NCI-H128 (cell line): Measurements from ENCODE around the gene ACKR1.

Experiments used
- DNase-seq: peaks from one replicate; lab custom pipeline; 2025; ENCODE audit not compliant: unreplicated experiment; lab: John Stamatoyannopoulos, UW

Gene ACKR1, protein sequence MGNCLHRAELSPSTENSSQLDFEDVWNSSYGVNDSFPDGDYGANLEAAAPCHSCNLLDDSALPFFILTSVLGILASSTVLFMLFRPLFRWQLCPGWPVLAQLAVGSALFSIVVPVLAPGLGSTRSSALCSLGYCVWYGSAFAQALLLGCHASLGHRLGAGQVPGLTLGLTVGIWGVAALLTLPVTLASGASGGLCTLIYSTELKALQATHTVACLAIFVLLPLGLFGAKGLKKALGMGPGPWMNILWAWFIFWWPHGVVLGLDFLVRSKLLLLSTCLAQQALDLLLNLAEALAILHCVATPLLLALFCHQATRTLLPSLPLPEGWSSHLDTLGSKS

DNA sequence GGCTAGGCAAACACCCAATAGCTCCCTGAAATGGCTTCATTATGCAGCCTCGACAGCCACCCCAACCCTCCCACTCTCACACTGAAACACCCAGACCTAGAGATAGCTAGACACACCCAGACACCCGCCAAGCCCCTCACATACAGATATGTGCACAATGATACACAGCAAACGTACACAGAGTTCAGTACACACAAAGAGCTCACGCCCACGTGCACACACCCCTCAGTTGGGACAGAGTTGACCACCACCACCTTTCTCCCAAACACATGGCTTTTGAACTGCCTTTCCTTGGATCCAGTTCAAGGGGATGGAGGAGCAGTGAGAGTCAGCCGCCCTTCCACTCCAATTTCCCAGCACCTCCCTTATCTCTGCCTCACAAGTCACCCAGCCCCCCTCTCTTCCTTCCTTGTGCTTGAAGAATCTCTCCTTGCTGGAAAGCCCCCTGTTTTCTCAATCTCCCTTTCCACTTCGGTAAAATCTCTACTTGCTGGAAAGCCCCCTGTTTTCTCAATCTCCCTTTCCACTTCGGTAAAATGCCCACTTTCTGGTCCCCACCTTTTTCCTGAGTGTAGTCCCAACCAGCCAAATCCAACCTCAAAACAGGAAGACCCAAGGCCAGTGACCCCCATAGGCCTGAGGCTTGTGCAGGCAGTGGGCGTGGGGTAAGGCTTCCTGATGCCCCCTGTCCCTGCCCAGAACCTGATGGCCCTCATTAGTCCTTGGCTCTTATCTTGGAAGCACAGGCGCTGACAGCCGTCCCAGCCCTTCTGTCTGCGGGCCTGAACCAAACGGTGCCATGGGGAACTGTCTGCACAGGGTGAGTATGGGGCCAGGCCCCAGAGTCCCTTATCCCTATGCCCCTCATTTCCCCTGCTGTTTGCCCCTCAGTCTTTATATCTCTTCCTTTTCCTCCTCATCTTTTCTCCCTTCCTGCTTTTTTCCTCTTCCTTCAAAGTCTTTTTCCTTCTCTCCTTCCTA, at the start of gene ACKR1:
Gene ACKR1, plus strand, starts transcription at position 715 of the 981 bp plus-strand sequence. Its CDS starts 85 bp downstream, at position 800.
- DNase-seq = no peak

DNA sequence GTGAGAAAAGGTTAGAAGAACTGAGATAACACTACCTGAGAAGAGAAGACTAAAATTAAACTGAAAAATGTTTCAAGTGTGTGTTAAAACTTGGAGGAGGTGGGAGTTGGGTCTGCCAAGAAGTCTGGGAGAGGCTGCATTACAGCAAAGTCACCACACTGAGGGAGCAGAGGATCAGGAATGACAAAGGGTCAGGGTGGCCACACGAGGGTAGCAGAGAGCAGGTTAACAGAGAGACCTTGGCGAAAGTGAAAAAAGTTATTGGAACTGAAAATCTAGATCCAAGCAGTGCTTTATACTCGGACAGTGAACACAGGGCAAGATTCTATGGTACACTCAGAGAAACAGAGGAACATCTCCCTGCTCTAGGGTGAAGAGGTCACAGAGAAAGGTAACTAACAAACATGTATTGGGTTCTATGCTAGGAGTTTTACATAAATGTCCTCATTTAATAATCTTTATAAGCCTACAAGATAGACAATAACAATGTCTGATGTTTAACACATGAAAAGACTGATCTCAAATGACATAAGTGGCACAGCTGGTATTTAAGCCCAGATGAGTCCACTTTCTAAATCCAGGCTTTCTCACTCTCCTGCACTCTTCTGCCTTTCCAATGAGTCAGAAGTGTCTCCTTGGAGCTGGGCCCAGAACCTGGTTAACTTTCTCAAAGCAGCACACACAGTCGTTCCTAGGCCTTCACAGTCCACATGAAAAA, 43.5 kb upstream of the ACKR1 start:
- DNase-seq = no peak

DNA sequence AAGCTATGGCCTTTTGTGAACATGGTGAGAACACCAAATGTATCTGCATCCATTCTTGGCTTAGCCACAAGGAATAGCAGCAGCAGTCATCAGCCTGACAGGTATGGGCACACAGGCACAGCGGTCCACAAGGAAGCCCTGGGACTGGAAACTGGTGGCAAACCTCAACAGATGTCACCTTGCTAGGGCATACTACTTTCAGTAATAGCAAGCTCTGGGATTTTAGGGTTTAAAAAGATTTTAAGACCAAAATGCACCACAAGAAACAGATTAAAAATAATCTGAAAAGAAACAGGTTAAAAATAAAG, 43.0 kb upstream of the ACKR1 start:
- no peak for DNase-seq

DNA sequence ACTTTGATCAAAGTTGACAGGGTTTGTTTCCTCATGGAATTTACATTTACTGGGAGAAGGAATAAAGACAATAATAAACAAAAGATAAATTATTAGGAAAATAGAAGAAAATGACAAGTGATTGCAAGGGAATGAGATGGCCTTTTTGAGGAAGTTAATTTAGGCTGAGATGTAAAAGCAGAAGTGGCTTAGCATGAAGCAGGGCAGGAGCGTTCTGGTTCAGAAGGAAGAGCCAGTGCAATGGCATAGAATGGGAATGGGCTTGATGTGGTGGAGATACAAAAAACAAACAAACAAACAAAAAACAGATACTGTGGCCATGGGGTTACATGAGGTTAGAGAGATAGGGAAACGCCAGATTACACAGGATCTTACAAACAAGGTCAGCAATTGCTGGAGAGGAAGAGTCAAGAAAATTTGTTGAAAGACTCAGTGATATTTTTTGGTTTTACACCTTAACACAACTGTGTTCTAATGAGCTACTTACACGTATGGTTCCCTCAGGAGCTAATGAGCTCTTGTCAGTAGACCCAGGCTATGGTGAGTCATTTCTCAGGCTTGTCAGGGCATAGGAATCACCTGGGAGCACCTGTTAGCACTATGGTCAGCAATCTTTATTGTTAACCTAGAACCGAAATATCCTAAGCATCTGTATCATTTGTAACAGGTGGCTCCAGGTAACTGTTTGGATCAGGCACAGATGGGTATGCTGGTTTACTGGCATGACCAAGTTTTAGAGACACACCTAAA, 42.0 kb upstream of the ACKR1 start:
- no peak for DNase-seq

DNA sequence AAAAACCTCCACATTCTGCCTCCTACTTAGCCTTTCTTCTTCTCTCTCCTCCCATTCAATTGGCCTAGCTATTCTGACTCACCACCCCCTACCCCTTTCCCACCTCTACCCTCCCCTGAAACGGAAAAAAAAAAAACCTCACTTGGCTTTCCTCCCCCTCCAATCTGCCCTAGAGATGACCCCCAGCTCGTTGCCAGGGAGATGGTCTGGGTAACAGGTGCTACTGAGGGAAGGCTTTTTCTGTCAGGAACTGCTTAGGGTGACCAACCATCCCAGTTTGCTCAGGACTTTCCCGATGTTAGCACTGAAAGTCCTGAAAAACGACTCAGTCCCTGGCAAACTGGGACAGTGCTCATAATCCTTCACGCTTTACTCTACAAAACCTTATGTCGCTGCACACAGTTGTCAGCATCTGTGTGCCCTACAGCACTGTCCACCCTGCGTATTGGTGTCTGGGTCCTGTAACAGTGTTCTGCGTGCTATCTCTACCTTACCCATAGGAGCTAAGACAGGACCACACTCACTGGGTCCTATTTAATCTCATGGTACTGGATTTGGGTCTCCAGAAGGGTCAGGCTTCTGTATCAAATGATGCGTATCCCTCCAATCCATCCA, 41.0 kb upstream of the ACKR1 start:
- DNase-seq = no peak

DNA sequence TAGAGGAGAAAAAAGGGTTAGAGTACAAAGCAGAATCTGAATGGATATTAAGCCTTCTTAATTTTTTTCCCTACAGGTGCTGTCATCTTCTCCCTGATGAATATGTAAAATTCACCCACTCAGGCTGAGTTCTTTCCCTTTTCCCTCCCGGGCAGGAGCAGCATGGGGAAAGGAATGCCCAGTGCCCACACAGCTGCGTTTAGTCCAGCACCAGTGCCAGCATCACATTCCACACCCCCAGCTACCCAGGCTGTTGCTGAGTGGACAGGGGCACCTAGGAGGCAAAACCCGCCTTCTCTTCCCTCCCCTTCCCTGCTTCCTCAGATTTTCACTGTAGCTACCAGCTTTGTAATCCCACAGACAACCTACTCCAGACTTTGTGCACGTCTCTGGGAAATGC, 36.6 kb upstream of the ACKR1 start:
- no peak for DNase-seq

DNA sequence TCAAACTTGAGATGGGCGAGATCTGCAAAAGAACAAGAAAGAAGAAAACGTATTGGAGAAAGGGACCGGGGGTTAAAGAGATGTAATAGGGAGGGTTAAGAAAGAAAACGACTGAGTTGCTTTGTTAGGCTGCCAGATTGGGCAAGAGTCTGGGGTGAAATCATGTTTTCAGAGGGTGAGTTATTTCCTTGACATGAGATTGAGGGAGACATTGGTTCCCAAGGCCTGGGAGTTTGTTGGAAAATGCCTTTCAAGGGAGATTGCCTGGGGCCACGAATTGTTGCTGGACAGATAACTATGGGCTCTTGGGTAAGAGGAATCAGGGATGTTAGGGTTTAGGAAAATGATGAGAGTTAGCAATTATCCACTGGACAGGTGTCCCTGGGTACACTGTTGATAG, 34.0 kb upstream of the ACKR1 start:
- DNase-seq = no peak

DNA sequence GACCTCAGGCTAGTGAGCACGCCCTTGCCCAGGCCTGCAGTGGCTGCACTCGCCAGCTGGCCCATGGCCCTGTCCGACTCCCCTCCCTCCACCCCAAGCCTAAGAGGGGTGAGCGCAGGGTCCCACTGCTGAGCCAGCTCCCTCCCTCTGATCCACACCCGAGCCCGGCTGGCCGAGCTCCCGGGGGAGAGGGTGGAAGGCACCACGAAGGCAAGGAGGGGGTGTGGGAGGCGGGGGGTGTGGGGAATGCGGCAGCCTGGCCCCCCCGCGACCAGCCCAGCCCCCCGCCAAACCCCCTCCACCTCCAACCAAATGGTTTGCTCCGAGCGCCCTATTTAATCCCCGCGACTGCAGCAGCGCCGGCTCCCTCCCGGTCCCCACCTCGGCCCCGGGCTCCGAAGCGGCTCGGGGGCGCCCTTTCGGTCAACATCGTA, 33.4 kb upstream of the ACKR1 start, which contains the start of gene CADM3:
Gene CADM3, plus strand, starts transcription at position 362 of the 434 bp plus-strand sequence. CDS start 151 bp downstream, outside the sequence.
- DNase-seq = no peak

DNA sequence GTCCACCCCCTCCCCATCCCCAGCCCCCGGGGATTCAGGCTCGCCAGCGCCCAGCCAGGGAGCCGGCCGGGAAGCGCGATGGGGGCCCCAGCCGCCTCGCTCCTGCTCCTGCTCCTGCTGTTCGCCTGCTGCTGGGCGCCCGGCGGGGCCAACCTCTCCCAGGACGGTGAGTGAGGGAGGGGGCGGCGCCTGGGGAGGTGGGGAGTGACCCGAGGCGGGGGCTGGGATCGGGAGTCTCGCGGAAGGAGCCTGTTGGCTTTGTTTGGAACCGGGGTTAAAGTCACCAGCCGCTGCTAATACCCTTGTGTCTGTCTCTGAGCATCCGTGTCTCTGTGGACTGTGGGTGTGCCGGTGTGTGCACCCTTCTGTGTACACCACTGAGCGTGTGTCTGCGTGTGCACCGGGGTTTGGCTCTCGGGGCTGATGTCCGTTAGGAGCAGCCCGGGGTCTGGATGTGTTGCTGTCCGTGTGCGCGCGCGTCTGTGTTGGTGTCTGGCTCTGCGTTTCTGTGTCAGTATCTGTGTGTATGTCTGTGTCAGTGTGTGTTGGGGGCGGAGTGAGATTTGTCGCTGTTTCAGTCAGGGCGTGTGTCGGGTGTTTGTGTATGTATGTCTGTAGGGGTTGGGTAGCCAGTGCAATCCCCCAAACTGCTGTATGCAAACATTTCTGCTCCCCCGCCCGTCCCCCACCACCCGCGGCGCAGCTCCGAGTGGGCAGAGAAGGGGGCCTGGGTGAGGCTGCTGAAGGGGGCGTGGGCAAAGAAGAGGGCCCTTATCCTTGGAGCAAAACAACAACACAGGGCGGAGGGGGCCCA, 32.8 kb upstream of the ACKR1 start:
- DNase-seq = no peak

DNA sequence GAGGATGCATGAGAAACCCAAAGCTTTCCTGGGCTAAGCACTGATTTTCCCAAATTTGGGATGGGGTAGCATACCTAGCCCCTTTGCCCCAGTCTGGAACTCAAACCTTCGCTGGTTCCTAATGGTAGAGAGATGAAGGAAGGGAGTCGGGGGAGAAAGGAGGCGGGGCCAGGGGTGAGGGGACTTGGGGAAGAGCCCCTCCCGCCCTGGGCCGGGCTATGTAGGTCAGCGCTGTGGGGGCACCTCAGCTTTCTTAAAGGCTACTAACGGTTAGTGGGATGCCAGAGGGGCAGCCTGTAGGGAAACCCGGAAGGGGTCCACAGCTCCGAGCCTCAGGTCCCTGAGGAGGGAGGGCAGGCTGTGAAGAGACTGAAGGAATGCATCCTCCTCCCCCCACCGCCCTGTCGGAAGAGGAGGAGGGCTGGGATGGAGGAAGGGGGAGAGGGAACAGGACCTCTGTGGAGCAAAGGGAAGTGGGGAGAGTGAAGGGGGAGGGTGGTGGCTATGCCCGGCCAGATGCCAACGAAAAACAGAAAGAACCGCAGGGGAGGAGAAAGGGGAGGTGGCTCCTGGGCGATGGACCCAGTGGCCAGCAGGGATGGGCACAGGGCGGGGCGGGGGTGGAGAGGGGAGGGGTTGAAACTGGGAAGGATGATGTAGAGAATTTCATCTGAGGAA, 31.9 kb upstream of the ACKR1 start:
- no peak for DNase-seq

DNA sequence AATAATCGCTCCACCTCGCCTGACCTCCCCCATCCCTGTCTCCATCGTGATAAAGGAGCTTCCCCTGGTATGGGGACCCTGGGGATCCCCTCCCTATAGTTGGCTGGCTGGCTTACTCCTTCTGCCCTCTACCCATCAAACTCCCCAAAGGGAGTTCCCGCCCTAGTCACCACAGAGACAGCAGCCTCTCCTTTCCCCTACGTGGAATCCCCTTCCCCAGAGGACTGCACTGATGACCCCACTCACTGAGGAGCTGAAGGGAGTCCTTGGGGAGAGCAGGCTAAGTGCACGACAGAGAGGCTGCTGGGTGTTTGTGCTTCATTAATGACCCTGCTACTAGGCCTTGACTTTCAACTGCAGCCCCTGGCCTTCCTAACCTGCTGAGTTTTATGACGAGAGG, 31.4 kb upstream of the ACKR1 start:
- no peak for DNase-seq

DNA sequence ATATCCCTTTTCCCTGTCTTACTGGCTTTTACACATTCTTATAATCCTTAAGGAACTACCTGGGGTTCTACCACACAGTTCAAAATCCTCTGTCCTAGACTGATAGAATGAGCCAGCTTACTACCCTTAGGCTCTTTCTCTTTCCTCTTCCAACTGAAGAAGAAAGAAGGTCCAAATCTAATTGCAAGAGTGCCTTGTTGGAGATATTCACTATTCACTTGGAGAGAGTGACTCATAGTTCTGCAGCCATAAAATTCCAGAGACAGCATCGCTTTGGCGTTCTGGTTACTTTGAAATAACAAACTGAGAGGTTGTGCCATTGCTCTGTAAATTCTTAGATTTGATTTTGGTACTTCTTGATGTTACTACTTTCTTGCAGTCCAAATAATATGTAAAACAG, 29.1 kb upstream of the ACKR1 start:
- no peak for DNase-seq

DNA sequence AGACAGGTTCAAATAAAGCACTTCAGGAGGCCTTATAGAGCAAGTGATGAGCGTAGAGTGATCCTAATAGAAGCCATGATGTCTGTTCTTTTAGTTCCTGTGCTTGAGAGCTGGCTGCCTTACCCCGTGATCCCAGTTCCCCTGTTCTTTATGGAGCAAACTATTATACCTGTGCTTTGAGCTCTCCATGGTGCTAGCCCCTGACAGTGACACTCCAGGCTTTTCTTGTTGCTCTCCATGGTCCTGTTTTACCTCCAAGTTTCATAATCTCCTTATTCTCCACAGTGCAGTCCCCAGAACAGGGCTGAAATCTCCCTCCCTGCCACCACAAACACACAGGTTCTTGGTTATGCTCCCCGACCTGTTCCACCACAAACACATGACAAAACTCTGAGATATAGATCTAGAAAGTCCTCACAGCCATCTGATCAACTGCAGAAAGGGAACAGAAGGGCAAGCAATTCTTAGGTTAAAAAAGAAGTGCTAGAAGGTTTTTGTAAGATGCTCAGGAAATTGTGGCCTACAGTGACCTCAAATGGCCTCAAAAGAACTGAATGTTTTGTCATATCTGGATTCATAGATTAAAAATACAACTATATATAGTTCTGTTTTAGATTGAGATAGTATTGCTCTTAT, 27.3 kb upstream of the ACKR1 start:
- DNase-seq = no peak

DNA sequence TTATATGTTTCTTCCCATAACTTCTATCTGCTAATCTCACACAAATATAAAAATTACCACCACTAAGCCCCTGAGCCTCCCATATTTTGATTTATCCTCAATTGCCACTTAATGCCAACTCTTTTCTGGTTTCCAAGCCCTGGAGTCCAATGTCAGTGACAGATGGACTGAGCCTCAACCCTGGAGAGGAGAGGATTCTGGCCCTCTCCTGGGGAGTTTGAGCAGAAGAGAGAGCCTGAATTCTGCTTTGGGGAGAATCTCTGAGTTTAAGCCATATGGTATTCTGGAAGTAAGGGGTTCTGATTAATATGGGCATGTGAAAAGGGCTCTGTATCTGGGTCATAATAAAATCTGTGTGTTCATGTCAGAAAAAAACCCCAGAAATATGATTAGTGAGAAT, 24.8 kb upstream of the ACKR1 start:
- no peak for DNase-seq

DNA sequence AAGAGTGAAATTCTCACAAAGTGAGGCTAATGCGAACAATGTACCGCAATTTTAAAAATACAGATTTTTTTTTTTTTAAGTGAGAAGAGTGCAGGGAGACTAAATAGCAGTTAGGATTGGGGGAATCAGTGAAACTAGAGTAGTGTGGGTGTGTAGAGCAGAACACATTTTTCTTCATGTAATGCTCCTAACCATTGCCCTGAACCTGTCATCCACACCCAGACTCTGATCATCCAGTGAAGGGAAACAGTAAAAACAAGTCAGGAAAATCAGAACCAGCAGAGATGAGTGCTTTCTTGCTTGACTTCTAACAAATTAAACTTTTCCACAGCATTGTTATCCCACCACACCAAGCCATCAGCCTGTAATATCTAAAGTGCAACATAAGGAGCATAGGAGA, 24.2 kb upstream of the ACKR1 start:
- DNase-seq = no peak

DNA sequence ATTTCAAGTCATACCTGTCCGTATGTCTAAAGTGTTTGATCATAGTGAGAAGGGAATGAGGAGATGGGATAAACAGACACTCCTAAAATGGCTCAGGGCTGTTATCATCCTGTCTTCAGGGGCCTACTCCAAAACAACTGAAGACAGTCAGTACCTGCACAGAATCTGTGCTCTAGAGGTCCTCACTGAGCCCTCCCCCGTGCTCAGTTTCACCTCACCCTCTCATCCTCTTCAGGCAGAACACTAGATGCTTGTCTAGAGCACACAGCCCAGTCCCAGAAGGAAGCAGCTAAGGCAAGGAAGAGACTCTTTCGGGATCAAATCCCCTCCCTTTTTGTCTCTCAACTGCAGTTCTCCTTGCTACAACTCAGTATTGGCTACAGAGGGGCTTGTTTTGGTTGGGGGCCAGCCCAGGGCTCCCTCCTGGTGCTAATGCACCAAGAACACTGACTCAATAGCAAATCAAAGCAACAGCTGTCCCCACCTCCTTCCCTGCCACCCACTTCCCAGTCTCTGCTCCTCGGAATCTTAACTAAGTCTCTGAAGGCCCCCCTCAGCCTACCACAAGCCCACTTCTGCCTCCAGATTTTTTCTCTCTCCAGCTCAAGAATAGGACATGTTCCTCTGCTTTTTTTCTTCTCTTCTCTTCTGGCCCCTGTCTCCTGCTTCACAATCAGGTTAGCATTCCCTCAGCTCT, 23.2 kb upstream of the ACKR1 start:
- DNase-seq = no peak

DNA sequence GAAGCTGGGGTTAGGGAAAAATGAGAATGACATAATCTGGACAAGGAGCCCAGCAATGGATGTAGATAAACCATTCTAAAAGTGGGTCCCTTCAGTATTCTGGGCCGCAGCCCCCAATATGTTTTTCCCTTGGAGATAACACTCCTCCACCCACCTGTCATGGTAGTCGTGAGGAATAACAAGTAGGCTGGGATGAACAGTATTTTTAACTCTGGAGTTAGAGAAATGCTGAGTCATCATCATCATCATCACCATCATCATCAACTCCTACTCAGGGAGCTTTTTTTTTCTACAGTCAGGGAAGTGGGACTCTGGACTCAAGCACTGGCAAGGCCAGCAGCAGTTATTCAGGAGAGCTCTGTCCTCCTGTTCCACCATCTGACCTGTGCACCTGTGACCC, 20.5 kb upstream of the ACKR1 start:
- DNase-seq = no peak

DNA sequence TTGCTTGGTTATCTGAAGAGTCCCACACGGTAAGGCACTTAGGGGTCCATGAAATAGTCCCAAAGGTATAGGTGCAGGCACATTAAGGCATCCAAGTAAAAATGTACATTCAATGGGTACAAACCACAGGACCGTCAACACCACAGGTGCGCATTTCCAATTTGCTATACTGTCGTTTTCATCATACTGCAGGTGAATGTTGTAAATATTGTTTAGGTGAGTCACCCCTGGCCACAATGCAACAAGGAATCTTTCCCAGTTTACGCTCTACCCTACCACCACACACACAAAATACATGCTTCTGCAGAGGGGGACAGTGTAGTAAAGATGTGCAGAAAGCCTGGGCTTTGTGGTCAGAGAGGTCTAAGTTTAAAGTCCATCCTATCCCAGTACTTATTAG, 19.6 kb upstream of the ACKR1 start:
- DNase-seq = no peak
